Astrocyte of the spinal cord (primary cell): ENCODE data around the gene GNAQ.
"Not testable (repeated sequence)": the region's sequence is repeated elsewhere in the genome, so short reads cannot be mapped to it uniquely, and the experiment has no call there.

ENCODE experiments used
- DNase-seq: peaks from one replicate; pipeline ENCODE4 v3.0.0; 2011; ENCODE audit warnings: low read depth, low spot score
- H3K4me3 ChIP-seq: 2 replicates; pipeline ENCODE4 v1.5.1; 2011; ENCODE audit warnings: low read depth, mild to moderate bottlenecking, low read length, moderate library complexity
- in situ Hi-C: cut with HindIII; loops from 2 replicates; pipeline ENCODE4 v1.10.0; 2017; ENCODE audit warnings: low sequenced_read_pairs
- TF ChIP-seq, protein P1 (sequence below): IDR thresholded peaks from 2 replicates; pipeline ENCODE4 v1.5.1; 2012; ENCODE audit warnings: low read depth, mild to moderate bottlenecking, low read length, inconsistent platforms

The GNAQ gene

DNA sequence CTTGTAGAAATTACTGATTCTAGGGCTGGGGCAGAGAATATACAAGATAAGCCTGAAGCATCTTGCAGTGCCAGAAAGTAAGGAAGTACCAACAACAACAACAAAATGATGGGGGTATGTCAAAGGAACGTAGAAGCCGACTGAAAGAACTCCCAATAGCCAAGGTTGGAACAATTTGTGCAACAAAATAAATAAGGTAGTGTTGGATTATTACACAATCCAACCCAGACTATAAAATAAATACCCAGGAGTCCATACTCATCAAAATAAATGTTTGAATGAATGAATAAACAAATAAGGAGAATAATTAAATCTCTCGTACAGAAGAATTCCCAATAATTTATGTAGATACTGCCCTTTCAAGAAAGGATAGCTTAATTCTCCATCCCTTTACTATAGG, 31.1 kb upstream of the GNAQ start:
- H3K4me3 ChIP-seq: no peak overlapping the region
- in situ Hi-C loops: no loop called here
- TF ChIP-seq, protein P1, sequence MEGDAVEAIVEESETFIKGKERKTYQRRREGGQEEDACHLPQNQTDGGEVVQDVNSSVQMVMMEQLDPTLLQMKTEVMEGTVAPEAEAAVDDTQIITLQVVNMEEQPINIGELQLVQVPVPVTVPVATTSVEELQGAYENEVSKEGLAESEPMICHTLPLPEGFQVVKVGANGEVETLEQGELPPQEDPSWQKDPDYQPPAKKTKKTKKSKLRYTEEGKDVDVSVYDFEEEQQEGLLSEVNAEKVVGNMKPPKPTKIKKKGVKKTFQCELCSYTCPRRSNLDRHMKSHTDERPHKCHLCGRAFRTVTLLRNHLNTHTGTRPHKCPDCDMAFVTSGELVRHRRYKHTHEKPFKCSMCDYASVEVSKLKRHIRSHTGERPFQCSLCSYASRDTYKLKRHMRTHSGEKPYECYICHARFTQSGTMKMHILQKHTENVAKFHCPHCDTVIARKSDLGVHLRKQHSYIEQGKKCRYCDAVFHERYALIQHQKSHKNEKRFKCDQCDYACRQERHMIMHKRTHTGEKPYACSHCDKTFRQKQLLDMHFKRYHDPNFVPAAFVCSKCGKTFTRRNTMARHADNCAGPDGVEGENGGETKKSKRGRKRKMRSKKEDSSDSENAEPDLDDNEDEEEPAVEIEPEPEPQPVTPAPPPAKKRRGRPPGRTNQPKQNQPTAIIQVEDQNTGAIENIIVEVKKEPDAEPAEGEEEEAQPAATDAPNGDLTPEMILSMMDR: no peak
- DNase-seq: no peak

DNA sequence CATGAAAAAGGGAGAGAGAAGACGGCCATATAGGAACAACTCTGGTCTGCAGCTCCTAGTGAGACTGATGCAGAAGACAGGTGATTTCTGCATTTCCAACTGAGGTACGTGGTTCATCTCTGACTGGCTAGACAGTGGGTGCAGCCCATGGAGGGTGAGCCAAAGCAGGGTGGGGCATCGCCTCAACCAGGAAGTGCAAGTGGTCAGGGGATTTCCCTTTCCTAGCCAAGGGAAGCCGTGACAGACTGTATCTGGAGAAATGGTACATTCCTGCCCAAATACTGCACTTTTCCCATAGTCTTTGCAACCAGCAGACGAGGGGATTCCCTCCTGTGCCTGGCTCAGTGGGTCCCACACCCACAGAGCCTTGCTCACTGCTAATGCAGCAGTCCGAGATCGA, 22.6 kb upstream of the GNAQ start:
- DNase-seq, in situ Hi-C loops, H3K4me3 ChIP-seq: not testable (repeated sequence)

DNA sequence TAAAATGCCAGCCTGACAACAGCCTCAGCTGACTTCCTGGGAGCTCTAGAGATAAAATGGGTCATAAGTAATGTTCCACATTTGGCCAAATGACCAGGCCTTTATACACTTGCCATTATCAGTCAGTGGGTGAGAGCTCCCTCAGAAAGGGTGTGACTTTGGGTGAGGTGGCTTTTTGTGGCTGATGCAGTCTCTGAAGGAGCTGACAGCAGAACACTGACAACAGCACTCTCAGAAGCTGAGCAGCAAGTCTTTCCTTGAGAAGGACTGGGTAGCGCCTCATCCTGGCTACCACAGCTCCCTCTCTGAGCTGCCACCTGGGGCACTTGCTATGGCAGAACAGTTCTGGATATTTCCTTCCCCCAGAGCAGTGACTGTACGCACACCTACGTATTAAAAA, 22.0 kb upstream of the GNAQ start:
- H3K4me3 ChIP-seq: no peak overlapping the region
- in situ Hi-C loops: no loop called here
- no peak for DNase-seq
- TF ChIP-seq, protein P1: no peak

DNA sequence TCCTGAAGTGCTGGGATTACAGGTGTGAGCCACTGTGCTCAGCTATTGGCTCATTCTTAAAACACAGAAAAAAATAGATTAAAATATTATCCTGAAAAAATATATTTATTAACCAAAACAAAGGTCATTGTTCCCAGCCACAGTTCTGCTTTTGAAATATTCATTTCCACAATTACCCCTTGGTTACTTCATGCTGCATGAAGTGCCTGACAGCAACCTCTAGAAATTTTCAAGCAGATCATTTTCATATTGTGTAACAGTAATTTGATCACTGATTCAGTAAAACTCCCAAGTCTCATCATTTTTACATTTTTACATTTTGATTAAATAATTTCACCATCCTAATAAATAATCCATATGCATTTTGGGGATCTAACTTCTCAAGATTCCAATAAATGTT, 18.8 kb upstream of the GNAQ start:
- TF ChIP-seq, protein P1: no peak
- DNase-seq: no peak
- in situ Hi-C loops: no loop called here
- H3K4me3 ChIP-seq: no peak overlapping the region

DNA sequence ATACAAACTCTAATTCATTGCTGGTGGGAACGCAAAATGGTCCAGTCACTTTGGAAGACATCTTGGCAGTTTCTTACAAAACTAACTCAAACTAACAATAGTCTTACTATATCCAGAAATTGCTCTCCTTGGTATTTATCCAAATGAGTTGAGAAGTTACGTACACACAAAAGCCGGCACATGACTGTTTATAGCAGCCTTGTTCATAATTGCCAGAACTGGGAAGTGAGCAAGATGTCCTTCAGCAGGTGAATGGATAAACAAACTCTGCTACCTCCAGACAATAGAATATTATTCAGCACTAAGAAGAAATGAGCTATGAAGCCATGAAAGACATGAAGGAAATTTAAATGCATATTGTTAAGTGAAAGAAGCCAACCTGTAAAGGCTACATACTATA, 17.9 kb upstream of the GNAQ start:
- TF ChIP-seq, protein P1: no peak
- in situ Hi-C loops: no loop called here
- DNase-seq: no peak
- no peak overlapping the region for H3K4me3 ChIP-seq

DNA sequence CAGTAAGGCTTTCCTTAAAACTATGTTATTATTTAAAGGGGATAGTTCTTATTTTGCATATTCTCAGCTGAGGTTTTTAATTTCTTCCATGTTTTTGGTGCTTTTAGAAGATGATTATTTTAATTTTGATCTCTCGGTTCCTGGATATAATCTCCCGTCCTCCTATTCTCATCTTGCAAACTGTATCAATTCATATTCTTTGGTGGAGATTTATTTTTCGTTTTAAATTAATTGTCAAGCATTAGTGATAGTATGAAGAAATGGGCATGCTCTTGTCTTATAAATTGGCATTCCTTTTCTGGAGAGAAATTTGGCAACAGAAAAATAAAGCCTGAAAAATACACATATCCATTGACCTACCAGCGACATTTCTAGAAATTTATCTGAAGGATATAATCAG, 15.5 kb upstream of the GNAQ start:
- TF ChIP-seq, protein P1: no peak
- H3K4me3 ChIP-seq: no peak overlapping the region
- no peak for DNase-seq
- in situ Hi-C loops: no loop called here

DNA sequence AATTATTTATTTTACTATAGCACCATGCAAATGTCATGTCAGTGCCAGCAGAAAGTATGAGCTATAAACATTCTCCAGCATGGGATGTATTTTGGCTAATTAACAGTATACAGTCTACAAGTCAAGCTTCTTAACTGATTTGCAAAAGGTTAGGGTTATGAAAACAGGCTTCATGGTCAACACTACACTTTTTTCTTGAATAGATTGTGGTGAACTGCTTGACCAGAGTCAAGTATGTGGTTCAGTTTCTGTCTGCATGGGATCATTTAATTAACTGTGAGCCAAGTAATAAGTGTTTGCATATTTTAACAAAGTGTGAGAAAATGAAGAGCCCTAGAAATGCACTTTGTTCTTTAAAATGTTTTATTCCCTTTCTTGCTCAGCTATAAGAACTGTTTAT, 14.5 kb upstream of the GNAQ start:
- H3K4me3 ChIP-seq: no peak overlapping the region
- DNase-seq: no peak
- in situ Hi-C loops: no loop called here
- TF ChIP-seq, protein P1: no peak
